Measurements from ENCODE around the gene SLC25A12. TPM values are rescaled to one million over a fixed set of nuclear protein-coding genes. Genes with fewer than 3 reads are reported as not detected.

The SLC25A12 gene
- total and polyA plus RNA-seq, 9 donors: 15.6 to 34.1 (median 21.6) TPM

- whole genome bisulfite sequencing, 3 donors: 77 to 93% (median 84%) methylated on average over 6 of the region's 6 CpGs
- intact Hi-C loops (cut with DNase I): no loop called here
- no peaks in the 10 kb centered on the region for H3K4me1 ChIP-seq (ENCODE audit: insufficient read depth)
- TF ChIP-seq POLR2A (IDR thresholded peaks at IDR 0.05) (no peak), EP300 (IDR thresholded peaks at IDR 0.05) (no peak), CTCF (IDR thresholded peaks at IDR 0.05) (no peak)
- no peaks in the 10 kb centered on the region for H3K9me3 ChIP-seq
- no peak for DNase-seq
- no peak overlapping the region for H3K4me3 ChIP-seq
- H3K27ac ChIP-seq: no peak overlapping the region
- no peaks in the 10 kb centered on the region for H3K27me3 ChIP-seq
- no peaks in the 10 kb centered on the region for H3K36me3 ChIP-seq
Observed at GRCh38 chr2:171789956-171790355, 104.1 kb downstream of the SLC25A12 start.

- H3K36me3 ChIP-seq: no peaks in the 10 kb centered on the region
Observed at GRCh38 chr2:171788316-171788993, 105.6 kb downstream of the SLC25A12 start.

GRCh38 chr2:171787333-171788072, 106.5 kb downstream of the SLC25A12 start:
- DNase-seq: no peak
- H3K4me1 ChIP-seq (ENCODE audit: insufficient read depth): no peaks in the 10 kb centered on the region
- TF ChIP-seq CTCF (IDR thresholded peaks at IDR 0.05): no peak
- TF ChIP-seq EP300 (IDR thresholded peaks at IDR 0.05): no peak
- no peak for TF ChIP-seq POLR2A (IDR thresholded peaks at IDR 0.05)
- no peaks in the 10 kb centered on the region for H3K9me3 ChIP-seq
- H3K27me3 ChIP-seq: no peaks in the 10 kb centered on the region
- intact Hi-C loops (cut with DNase I): no loop called here
- H3K27ac ChIP-seq: no peak overlapping the region
- no peaks in the 10 kb centered on the region for H3K36me3 ChIP-seq
- H3K4me3 ChIP-seq: no peak overlapping the region
- 87 to 89% (median 88%) methylated on average over 11 of the region's 11 CpGs for whole genome bisulfite sequencing, 3 donors

More at GRCh38 chr2:171788316-171788993, 105.6 kb downstream of the SLC25A12 start:
- no peaks in the 10 kb centered on the region for H3K4me1 ChIP-seq (ENCODE audit: insufficient read depth)
- no peak overlapping the region for H3K4me3 ChIP-seq
- H3K9me3 ChIP-seq: no peaks in the 10 kb centered on the region
- no peak for DNase-seq
- no peak overlapping the region for H3K27ac ChIP-seq
- WGBS, 3 donors: 75 to 77% (median 76%) methylated on average over 7 of the region's 7 CpGs
- intact Hi-C loops (cut with DNase I): no loop called here
- H3K27me3 ChIP-seq: no peaks in the 10 kb centered on the region
- TF ChIP-seq EP300 (IDR thresholded peaks at IDR 0.05): no peak
- TF ChIP-seq POLR2A (IDR thresholded peaks at IDR 0.05): no peak
- no peak for TF ChIP-seq CTCF (IDR thresholded peaks at IDR 0.05)

GRCh38 chr2:171785450-171785849, 108.6 kb downstream of the SLC25A12 start:
- Histone ChIP-seq H3K4me3 (no peak overlapping the region), H3K9me3 (no peaks in the 10 kb centered on the region), H3K27ac (no peak overlapping the region), H3K36me3 (no peaks in the 10 kb centered on the region), H3K4me1 (ENCODE audit: insufficient read depth) (no peaks in the 10 kb centered on the region), H3K27me3 (no peaks in the 10 kb centered on the region)
- WGBS, 3 donors: 76 to 94% (median 93%) methylated on average over 3 of the region's 3 CpGs
- DNase-seq: no peak
- intact Hi-C loops (cut with DNase I): no loop called here
- TF ChIP-seq POLR2A (IDR thresholded peaks at IDR 0.05) (no peak), CTCF (IDR thresholded peaks at IDR 0.05) (no peak), EP300 (IDR thresholded peaks at IDR 0.05) (no peak)

All from ovary (tissue), 9 donors.